ENCODE measurements around the gene DOK4.
"Not testable (repeated sequence)": the region's sequence is repeated elsewhere in the genome, so short reads cannot be mapped to it uniquely, and the experiment has no call there.

The DOK4 gene

GRCh38 chr16:57501492-57501891 lies 15.2 kb upstream of the DOK4 start:
- no peak for DNase-seq (ENCODE audit: low read depth)

GRCh38 chr16:57500578-57501111 lies 14.4 kb upstream of the DOK4 start:
- no peak for DNase-seq (ENCODE audit: low read depth)

- not testable (repeated sequence) for DNase-seq (ENCODE audit: low read depth)
Measured at GRCh38 chr16:57499941-57500340, 13.6 kb upstream of the DOK4 start.

- DNase-seq (ENCODE audit: low read depth), result no peak
Measured at GRCh38 chr16:57498031-57498430, 11.7 kb upstream of the DOK4 start.

GRCh38 chr16:57497121-57497520 lies 10.8 kb upstream of the DOK4 start:
- no peak for DNase-seq (ENCODE audit: low read depth)

- DNase-seq (ENCODE audit: low read depth), result no peak
Measured at GRCh38 chr16:57493767-57494166, 7.5 kb upstream of the DOK4 start.

- no peak for DNase-seq (ENCODE audit: low read depth)
Measured at GRCh38 chr16:57489229-57489628, 2.9 kb upstream of the DOK4 start.

GRCh38 chr16:57486858-57487834 lies 853 bp upstream of the DOK4 start:
- no peak for DNase-seq (ENCODE audit: low read depth)

GRCh38 chr16:57485091-57485915 lies 990 bp downstream of the DOK4 start:
- no peak for DNase-seq (ENCODE audit: low read depth)

GRCh38 chr16:57484515-57485005 lies 1.7 kb downstream of the DOK4 start:
- DNase-seq (ENCODE audit: low read depth), result no peak

GRCh38 chr16:57483725-57484514 lies 2.4 kb downstream of the DOK4 start:
- no peak for DNase-seq (ENCODE audit: low read depth)

GRCh38 chr16:57482845-57483545 lies 3.3 kb downstream of the DOK4 start:
- DNase-seq (ENCODE audit: low read depth), result no peak

- DNase-seq (ENCODE audit: low read depth), result no peak
Measured at GRCh38 chr16:57481421-57481820, 4.9 kb downstream of the DOK4 start.

GRCh38 chr16:57480754-57481230 lies 5.5 kb downstream of the DOK4 start:
- DNase-seq (ENCODE audit: low read depth), result no peak

- no peak for DNase-seq (ENCODE audit: low read depth)
Measured at GRCh38 chr16:57479976-57480753, 6.1 kb downstream of the DOK4 start.

- no peak for DNase-seq (ENCODE audit: low read depth)
Measured at GRCh38 chr16:57479205-57479975, 6.9 kb downstream of the DOK4 start.

- no peak for DNase-seq (ENCODE audit: low read depth)
Measured at GRCh38 chr16:57478396-57479204, 7.7 kb downstream of the DOK4 start.

- no peak for DNase-seq (ENCODE audit: low read depth)
Measured at GRCh38 chr16:57477531-57478202, 8.6 kb downstream of the DOK4 start.

Measured in stimulated activated CD8-positive, alpha-beta memory T cell treated with anti-CD3 and anti-CD28 coated beads, Interleukin-12 subunit alpha, Interleukin-12 subunit beta, amount 100 ng/mL, for 4 hours (primary cell).